ENCODE data around the gene CD300LD. TPM values are rescaled to one million over a fixed set of nuclear protein-coding genes. Genes with fewer than 3 reads are reported as not detected.

CD300LD gene
- total and polyA plus RNA-seq, 2 experiments from 2014 or later = not detected

GRCh38 chr17:74610108-74610507 lies 18.0 kb upstream of the CD300LD start:
- peaks cover 10% of the 10 kb centered on the region for H3K27me3 Mint-ChIP-seq (ENCODE audit: insufficient read depth, low read depth, poor library complexity)
- H3K27me3 ChIP-seq (ENCODE audit: insufficient read depth) = no peaks in the 10 kb centered on the region
- DNase-seq (ENCODE audit: low spot score) (peak; percentile 70), ATAC-seq (peak; percentile 80)
- no peak overlapping the region for H3K4me3 ChIP-seq
- H3K4me1 ChIP-seq (ENCODE audit: insufficient read depth) = no peaks in the 10 kb centered on the region
- no peak for TF ChIP-seq NANOG (IDR thresholded peaks at IDR 0.05; ENCODE audit: borderline replicate concordance)
- TF ChIP-seq POLR2AphosphoS5 (IDR thresholded peaks at IDR 0.05; ENCODE audit: low read depth) = no peak
- TF ChIP-seq STAT1 (IDR thresholded peaks at IDR 0.05; ENCODE audit: unreplicated experiment) = no peak
- peak; percentile 85 for TF ChIP-seq REST (IDR thresholded peaks at IDR 0.05; ENCODE audit: unreplicated experiment)
- TF ChIP-seq ZNF114 (CRISPR knock-in tag; IDR thresholded peaks at IDR 0.05) = no peak
- TF ChIP-seq EZH2 (IDR thresholded peaks at IDR 0.05; ENCODE audit: low read depth, unreplicated experiment) = no peak
- no peak for TF ChIP-seq EZH2phosphoT487 (IDR thresholded peaks at IDR 0.05; ENCODE audit: unreplicated experiment)
- no peak for TF ChIP-seq JUNB (IDR thresholded peaks at IDR 0.05; ENCODE audit: unreplicated experiment)
- TF ChIP-seq ZNF331 (CRISPR knock-in tag; IDR thresholded peaks at IDR 0.05; ENCODE audit: low read depth) = no peak
- no peak for TF ChIP-seq CTCF (conservative IDR thresholded peaks at IDR 0.05; ENCODE audit: low read depth in 2 of 2)
- no peak for TF ChIP-seq ETS1 (IDR thresholded peaks at IDR 0.05)
- no peak for TF ChIP-seq CREB1 (CRISPR knock-in tag; IDR thresholded peaks at IDR 0.05; ENCODE audit: low read depth)
- peak; percentile 77; the same call in 1 of the 2 replicates for TF ChIP-seq ZNF462 (CRISPR knock-in tag; IDR thresholded peaks at IDR 0.05)
- no peaks in the 10 kb centered on the region for H3F3A ChIP-seq (replicated peaks; ENCODE audit: low read depth)
- H3K36me3 Mint-ChIP-seq (ENCODE audit: low read depth) = no peaks in the 10 kb centered on the region
- no peak overlapping the region for H3K4me3 Mint-ChIP-seq
- H3K79me2 ChIP-seq (replicated peaks; ENCODE audit: insufficient read depth) = no peaks in the 10 kb centered on the region
- no peaks in the 10 kb centered on the region for H3K9me2 ChIP-seq (ENCODE audit: insufficient read depth)
- no peak overlapping the region for H3K4me2 ChIP-seq
- H2AFZ ChIP-seq = no peak overlapping the region
- H4K20me1 ChIP-seq (replicated peaks; ENCODE audit: insufficient read depth) = no peaks in the 10 kb centered on the region
- H3K4me1 Mint-ChIP-seq = no peaks in the 10 kb centered on the region
- H3K9me3 Mint-ChIP-seq = peaks cover 2% of the 10 kb centered on the region; the same call in 1 of the 3 replicates
- H3K27ac ChIP-seq (ENCODE audit: low read depth) = no peak overlapping the region
- no peaks in the 10 kb centered on the region for H3K36me3 ChIP-seq (ENCODE audit: insufficient read depth)
- no peak overlapping the region for H3K27ac Mint-ChIP-seq

All from GM23338 (cell line).